ENCODE data around the gene DIPK1B.

GRCh38 chr9:136690806-136691261 is 21.5 kb upstream of the DIPK1B start:
- TF ChIP-seq CTCF (IDR thresholded peaks at IDR 0.05; ENCODE audit: insufficient read depth, low read length) (no peak), POLR2AphosphoS5 (IDR thresholded peaks at IDR 0.05; ENCODE audit: low read depth) (no peak), GABPA (IDR thresholded peaks at IDR 0.05; ENCODE audit: low read depth) (no peak)
